Naive thymus-derived CD4-positive, alpha-beta T cell (primary cell): Measurements from ENCODE around the gene AKAP11. TPM values are rescaled to one million over a fixed set of nuclear protein-coding genes. Genes with fewer than 3 reads are reported as not detected.

ENCODE experiments used
- ATAC-seq: fragments of 150-1000 bp; cut with Tn5 transposase; 2 replicates; pipeline ENCODE4 v1.10.0; 2021; ENCODE audit warnings: mild to moderate bottlenecking, moderate library complexity
- CTCF ChIA-PET: fragments of 350-600 bp; sonication (Branson Sonifier 250); formaldehyde crosslinking; loops from one replicate; lab custom pipeline; 2021; ENCODE audit warnings: antibody characterized with exemption; lab: Charles Lee
- POLR2A ChIA-PET: fragments of 350-600 bp; sonication (Branson Sonifier 250); formaldehyde crosslinking; loops from one replicate; lab custom pipeline; 2021; ENCODE audit warnings: antibody characterized with exemption, inconsistent platforms; lab: Charles Lee
- DNase-seq, 9 donors: peaks; one replicate each; pipeline versions ENCODE4 v3.0.0 to v3.0.0-alpha.2; 2020 to 2022; ENCODE audit warnings: mixed read lengths in 1 of 9
- H3K27ac ChIP-seq: one replicate; pipeline ENCODE4 v1.7.0; 2013; ENCODE audit warnings: mild to moderate bottlenecking, low read depth, low read length, moderate library complexity
- H3K27me3 ChIP-seq, 2 donors: one replicate each; pipeline ENCODE4 v1.7.0; 2013; ENCODE audit warnings: low read length in 2 of 2, mild to moderate bottlenecking in 2 of 2, moderate library complexity in 2 of 2; ENCODE audit not compliant: control insufficient read depth in 2 of 2, insufficient read depth in 2 of 2
- H3K36me3 ChIP-seq, 3 experiments: 1 replicate in 2 of 3; 2 replicates in 1 of 3; pipeline ENCODE4 v1.7.0; 2013; ENCODE audit warnings: low read length in 3 of 3, mild to moderate bottlenecking in 3 of 3, moderate library complexity in 1 of 3; ENCODE audit not compliant: insufficient read depth in 3 of 3, control insufficient read depth in 2 of 3
- H3K4me1 ChIP-seq, 2 donors: one replicate each; pipeline ENCODE4 v1.7.0; 2013; ENCODE audit warnings: low read length in 2 of 2, mild to moderate bottlenecking in 2 of 2, moderate library complexity in 1 of 2; ENCODE audit not compliant: control insufficient read depth in 2 of 2, insufficient read depth in 2 of 2
- H3K4me3 ChIP-seq: 2 replicates; pipeline ENCODE4 v1.7.0; 2013; ENCODE audit warnings: mild to moderate bottlenecking, low read length
- H3K9me3 ChIP-seq, 3 experiments: 1 replicate in 2 of 3; 2 replicates in 1 of 3; pipeline ENCODE4 v1.7.0; 2013; ENCODE audit warnings: low read length in 3 of 3; ENCODE audit not compliant: control insufficient read depth in 2 of 3
- H3K27ac Mint-ChIP-seq, 9 donors: one replicate each; pipeline ENCODE4 v1.8.0; 2020 to 2022; ENCODE audit warnings: mixed read lengths in 9 of 9, mild to moderate bottlenecking in 8 of 9, moderate library complexity in 5 of 9, inconsistent platforms in 2 of 9
- H3K27me3 Mint-ChIP-seq, 5 donors: one replicate each; pipeline ENCODE4 v1.8.0; 2021 to 2022; ENCODE audit warnings: mixed read lengths in 5 of 5, mild to moderate bottlenecking in 1 of 5
- H3K36me3 Mint-ChIP-seq, 5 donors: one replicate each; pipeline ENCODE4 v1.8.0; 2020 to 2022; ENCODE audit warnings: mixed read lengths in 5 of 5, mild to moderate bottlenecking in 3 of 5, inconsistent platforms in 1 of 5
- H3K4me1 Mint-ChIP-seq, 7 donors: one replicate each; pipeline ENCODE4 v1.8.0; 2020 to 2022; ENCODE audit warnings: mixed read lengths in 7 of 7, mild to moderate bottlenecking in 3 of 7, inconsistent platforms in 1 of 7
- H3K4me3 Mint-ChIP-seq, 10 donors: one replicate each; pipeline ENCODE4 v1.8.0; 2020 to 2022; ENCODE audit warnings: mild to moderate bottlenecking in 10 of 10, mixed read lengths in 10 of 10, moderate library complexity in 6 of 10, inconsistent platforms in 2 of 10
- H3K9me3 Mint-ChIP-seq, 11 donors: one replicate each; pipeline ENCODE4 v1.8.0; 2020 to 2022; ENCODE audit warnings: mixed read lengths in 11 of 11, mild to moderate bottlenecking in 4 of 11, inconsistent platforms in 1 of 11, moderate library complexity in 1 of 11
- intact Hi-C, 2 donors: fragments of 100-400 bp; cut with micrococcal nuclease; formaldehyde crosslinking; loops; one replicate each; pipeline ENCODE4 v1.15.1; 2023
- polyA plus RNA-seq, 2 donors: library from polyadenylated mRNA; unstranded; fragments of 300-500 nt; fragmentation: Illumina TruSeq; gene quantifications; one replicate each; pipeline ENCODE4 v1.2.3, GENCODE V29; 2021
- total RNA-seq, 6 experiments: library from RNA in 5 of 6; stranded (reverse) in 5 of 6; gene quantifications; 1 replicate in 5 of 6; 2 replicates in 1 of 6; pipeline ENCODE4 v1.2.3 and lab custom pipeline; 2021 to 2026

AKAP11 gene
- total and polyA plus RNA-seq, 7 experiments from 2014 or later, result 2.6 to 42.1 (median 23.5) TPM

DNA sequence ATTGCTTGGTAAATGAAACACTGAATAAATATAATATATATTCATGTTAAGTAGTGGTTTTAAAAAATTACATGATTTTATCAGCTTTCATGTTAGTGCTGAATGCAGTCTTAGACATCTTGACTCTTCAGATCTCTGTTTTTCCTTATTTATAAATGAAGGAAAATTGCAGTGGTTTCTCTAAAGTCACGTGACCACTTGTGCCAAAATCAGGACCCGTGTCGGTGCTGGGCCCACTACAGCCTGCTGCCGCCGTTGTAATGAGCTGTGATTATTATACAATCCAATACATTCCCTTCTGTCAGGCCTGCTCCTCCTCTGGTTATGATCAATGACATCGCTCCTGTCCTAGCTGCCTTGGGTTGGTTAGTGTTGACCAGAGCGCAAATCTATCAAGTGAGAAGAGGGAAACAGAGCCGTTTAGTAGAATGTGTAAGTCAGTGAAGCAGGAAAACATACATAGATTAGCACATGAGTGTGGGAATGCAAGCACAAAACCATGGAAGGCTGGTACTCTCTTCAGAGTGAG is 88.2 kb downstream of the AKAP11 start:
- Mint-ChIP-seq H3K9me3 (peaks cover 0 to 5% (median 0%) of the 10 kb centered on the region in 11 donors), H3K4me3 (no peak overlapping the region), H3K36me3 (peaks cover 0 to 6% (median 0%) of the 10 kb centered on the region in 5 donors), H3K27me3 (no peaks in the 10 kb centered on the region), H3K4me1 (peaks cover 7 to 37% (median 23%) of the 10 kb centered on the region in 7 donors), H3K27ac (no peak overlapping the region)
- H3K27ac ChIP-seq, result no peak overlapping the region
- H3K4me3 ChIP-seq, result no peak overlapping the region
- intact Hi-C loops, result no loop called here
- ChIA-PET CTCF (interaction anchor here (0.6 kb wide), 1 partner anchor 1263 kb away, joined by 3 read pairs; no protein-coding TSS in a partner anchor), POLR2A (no interaction called here)
- ATAC-seq (no peak), DNase-seq (no peak)
- H3K27me3 ChIP-seq, result no peaks in the 10 kb centered on the region
- H3K4me1 ChIP-seq, result peaks cover 12 to 16% of the 10 kb centered on the region in 2 donors
- H3K9me3 ChIP-seq, result no peaks in the 10 kb centered on the region
- no peaks in the 10 kb centered on the region for H3K36me3 ChIP-seq

DNA sequence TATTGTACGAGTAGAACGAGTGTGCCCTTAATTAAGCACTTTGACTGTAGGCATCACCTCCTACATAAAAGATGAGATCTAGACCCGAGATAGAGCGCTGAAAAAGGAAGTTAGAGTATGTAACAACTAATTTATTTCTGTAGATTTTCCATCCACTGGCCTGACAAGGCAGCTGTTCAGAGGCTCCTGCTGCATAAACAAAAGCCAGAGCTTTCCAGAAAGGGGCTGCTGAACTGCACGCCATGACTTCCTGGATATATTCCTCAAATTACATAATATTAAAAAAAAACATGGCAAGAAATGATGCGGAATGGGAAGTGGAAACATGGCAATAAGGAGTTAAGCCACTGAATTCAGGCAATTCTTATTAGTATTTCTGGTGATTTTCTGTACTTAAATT is 89.7 kb downstream of the AKAP11 start:
- H3K4me3 ChIP-seq, result no peak overlapping the region
- H3K36me3 ChIP-seq, result no peaks in the 10 kb centered on the region
- H3K27ac Mint-ChIP-seq, result peak overlapping the region in 1 of 9 donors; percentile 51

DNA sequence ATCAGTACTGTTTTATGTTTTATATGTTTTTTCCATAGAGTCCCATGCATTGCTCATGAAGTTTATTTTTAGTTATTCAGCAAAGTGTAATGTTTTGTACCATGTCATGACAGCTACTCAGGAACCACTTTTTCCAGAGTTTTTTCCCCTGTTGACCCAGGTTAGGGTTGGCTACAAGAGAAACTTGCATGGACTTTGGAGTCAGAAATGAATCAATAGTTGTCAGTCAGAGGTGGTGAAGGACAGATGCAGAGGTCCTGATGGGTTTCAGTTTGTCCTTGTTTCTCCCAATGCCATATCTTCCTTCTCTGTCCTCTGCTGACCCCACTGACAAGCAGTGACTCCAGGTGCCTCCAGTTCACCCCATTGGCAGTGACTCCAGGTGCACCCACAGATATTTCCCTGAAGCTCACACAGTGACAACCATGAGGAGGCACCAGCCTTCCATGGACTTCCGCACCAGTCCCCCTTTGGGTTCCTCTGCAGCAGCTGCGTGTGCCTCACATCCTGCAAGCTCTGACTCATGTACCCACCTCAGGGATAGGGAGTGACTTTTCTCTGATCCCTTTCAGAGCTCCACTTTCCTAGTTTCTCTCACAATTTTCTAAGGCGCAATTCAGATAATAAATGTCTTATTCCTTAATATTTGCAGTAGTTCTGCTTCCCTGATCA is 92.1 kb downstream of the AKAP11 start:
- DNase-seq (no peak), ATAC-seq (no peak)
- no peak overlapping the region for H3K27ac Mint-ChIP-seq
- Histone ChIP-seq H3K36me3 (no peaks in the 10 kb centered on the region), H3K4me1 (peaks cover 0 to 2% of the 10 kb centered on the region in 2 donors), H3K27me3 (no peaks in the 10 kb centered on the region), H3K4me3 (no peak overlapping the region), H3K27ac (no peak overlapping the region), H3K9me3 (no peaks in the 10 kb centered on the region)
- no peaks in the 10 kb centered on the region for H3K9me3 Mint-ChIP-seq
- no peaks in the 10 kb centered on the region for H3K27me3 Mint-ChIP-seq
- H3K4me3 Mint-ChIP-seq, result no peak overlapping the region
- peaks cover 4 to 21% (median 17%) of the 10 kb centered on the region in 7 donors for H3K4me1 Mint-ChIP-seq
- ChIA-PET POLR2A (no interaction called here), CTCF (no interaction called here)
- intact Hi-C loops, result no loop called here
- H3K36me3 Mint-ChIP-seq, result no peaks in the 10 kb centered on the region

More for the DNA sequence above, 89.7 kb downstream of the AKAP11 start:
- DNase-seq, result no peak
- H3K4me1 Mint-ChIP-seq, result peaks cover 0 to 23% (median 9%) of the 10 kb centered on the region in 7 donors
- CTCF ChIA-PET, result no interaction called here
- ATAC-seq, result no peak
- no peaks in the 10 kb centered on the region for H3K27me3 Mint-ChIP-seq
- Histone ChIP-seq H3K27ac (no peak overlapping the region), H3K4me1 (peaks cover 0 to under 1% of the 10 kb centered on the region in 2 donors), H3K27me3 (no peaks in the 10 kb centered on the region), H3K9me3 (no peaks in the 10 kb centered on the region)
- POLR2A ChIA-PET, result no interaction called here
- intact Hi-C loops, result no loop called here
- H3K36me3 Mint-ChIP-seq, result no peaks in the 10 kb centered on the region
- H3K9me3 Mint-ChIP-seq, result no peaks in the 10 kb centered on the region
- H3K4me3 Mint-ChIP-seq, result no peak overlapping the region

DNA sequence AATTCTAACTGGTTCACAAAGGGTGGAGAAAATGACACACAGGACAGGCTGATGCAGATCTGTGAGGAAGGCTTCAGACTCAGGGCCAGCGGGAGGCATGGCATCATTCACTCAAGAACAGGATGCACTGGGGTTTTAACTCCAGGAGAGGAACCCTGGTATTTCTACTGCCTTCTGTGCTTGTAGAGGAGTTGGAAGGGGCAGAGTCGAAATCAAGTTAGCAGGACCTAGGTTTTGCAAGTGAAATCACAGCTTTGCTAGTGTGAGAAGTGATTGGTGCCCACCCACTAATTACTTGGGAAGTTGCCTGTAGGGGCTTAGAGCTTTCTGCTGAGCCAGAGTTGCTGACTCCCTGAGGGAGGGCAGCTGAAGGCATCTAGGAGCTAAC is 92.7 kb downstream of the AKAP11 start:
- H3K9me3 Mint-ChIP-seq, result no peaks in the 10 kb centered on the region
- H3K4me3 ChIP-seq, result no peak overlapping the region
- no peak overlapping the region for H3K4me3 Mint-ChIP-seq
- ChIA-PET POLR2A (no interaction called here), CTCF (no interaction called here)
- H3K4me1 ChIP-seq, result peaks cover 0 to 4% of the 10 kb centered on the region in 2 donors
- H3K36me3 ChIP-seq, result no peaks in the 10 kb centered on the region
- ATAC-seq (no peak), DNase-seq (no peak)
- H3K27me3 ChIP-seq, result no peaks in the 10 kb centered on the region
- intact Hi-C loops, result no loop called here
- no peak overlapping the region for H3K27ac Mint-ChIP-seq
- H3K4me1 Mint-ChIP-seq, result peaks cover 7 to 27% (median 22%) of the 10 kb centered on the region in 7 donors
- H3K27me3 Mint-ChIP-seq, result no peaks in the 10 kb centered on the region
- no peaks in the 10 kb centered on the region for H3K9me3 ChIP-seq
- H3K36me3 Mint-ChIP-seq, result no peaks in the 10 kb centered on the region
- no peak overlapping the region for H3K27ac ChIP-seq

DNA sequence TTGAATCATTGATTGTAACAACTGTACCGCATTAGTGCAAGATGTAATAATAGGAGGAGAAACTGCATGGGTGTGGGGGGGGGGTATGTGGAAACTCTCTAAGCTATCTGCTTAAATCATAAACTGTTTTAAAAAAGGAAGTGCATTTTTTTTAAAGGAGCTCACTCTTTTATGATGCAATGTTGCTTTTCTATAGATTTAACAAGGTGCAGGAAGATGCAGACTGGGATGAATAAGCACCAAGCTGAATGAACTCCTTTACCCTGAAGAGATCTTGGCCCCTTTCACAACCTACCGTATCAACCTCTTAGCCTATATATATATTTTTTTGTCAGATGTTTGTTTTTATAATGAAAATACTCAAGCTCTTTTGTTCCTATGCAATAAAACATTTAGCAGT is 95.9 kb downstream of the AKAP11 start:
- Histone ChIP-seq H3K4me3 (no peak overlapping the region), H3K9me3 (no peaks in the 10 kb centered on the region), H3K27me3 (no peaks in the 10 kb centered on the region), H3K4me1 (peaks cover 0 to 4% of the 10 kb centered on the region in 2 donors), H3K27ac (no peak overlapping the region), H3K36me3 (no peaks in the 10 kb centered on the region)
- peaks cover 0 to 4% (median 0%) of the 10 kb centered on the region in 5 donors for H3K36me3 Mint-ChIP-seq
- peaks cover 0 to 4% (median 0%) of the 10 kb centered on the region in 5 donors for H3K27me3 Mint-ChIP-seq
- no peak overlapping the region for H3K4me3 Mint-ChIP-seq
- intact Hi-C loops, result no loop called here
- ChIA-PET POLR2A (no interaction called here), CTCF (interaction anchor here (0.6 kb wide), 1 partner anchor 18 kb away, joined by 3 read pairs; no protein-coding TSS in a partner anchor)
- peaks cover 0 to 3% (median 0%) of the 10 kb centered on the region in 11 donors for H3K9me3 Mint-ChIP-seq
- H3K4me1 Mint-ChIP-seq, result peaks cover 9 to 40% (median 23%) of the 10 kb centered on the region in 7 donors
- no peak overlapping the region for H3K27ac Mint-ChIP-seq
- no peak for DNase-seq
- ATAC-seq, result peak; percentile 24

DNA sequence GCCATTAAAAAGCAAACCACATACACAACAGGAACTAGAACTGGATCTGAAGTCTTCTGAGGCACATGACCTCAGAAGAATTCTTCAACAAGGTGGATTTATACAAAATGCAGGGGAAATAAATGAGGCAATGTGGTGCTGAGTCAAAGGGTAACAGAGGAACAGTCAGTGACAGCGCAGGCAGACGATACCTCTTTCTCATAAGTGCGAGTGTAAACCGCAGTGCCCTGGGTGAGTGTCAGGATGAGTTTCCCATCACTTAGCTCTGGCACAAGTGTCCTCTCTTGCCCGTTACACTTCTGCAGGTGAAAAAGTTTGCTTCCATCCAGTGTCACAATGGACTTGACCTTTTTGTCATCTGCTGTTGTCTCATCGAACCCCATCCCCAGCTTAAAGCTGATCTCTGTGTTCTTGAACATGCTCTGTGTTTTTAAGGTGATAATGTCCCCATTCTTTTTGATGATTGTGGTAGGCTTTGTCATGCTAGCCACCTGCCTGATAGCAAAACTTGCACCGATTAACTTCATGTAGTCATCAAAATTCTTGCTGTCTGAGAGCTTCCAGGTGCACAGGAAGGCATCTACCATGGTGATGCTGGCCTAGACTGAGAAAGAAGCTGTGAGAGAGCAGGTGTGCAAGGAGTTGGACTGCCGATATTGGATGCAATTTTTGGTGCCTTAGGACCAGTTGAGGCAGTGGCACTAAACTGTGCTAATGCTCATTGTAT is 97.3 kb downstream of the AKAP11 start:
- Mint-ChIP-seq H3K9me3 (peaks cover 0 to 5% (median 0%) of the 10 kb centered on the region in 11 donors), H3K4me3 (peak overlapping the region in 1 of 10 donors; percentile 31)

More for the DNA sequence above, 97.3 kb downstream of the AKAP11 start:
- no peak overlapping the region for H3K4me3 ChIP-seq
- ATAC-seq (no peak), DNase-seq (no peak)
- CTCF ChIA-PET, result interaction anchor here (0.5 to 1.2 kb wide), 2 partner anchors 14 to 109 kb away, joined by 3 read pairs; no protein-coding TSS in a partner anchor
- H3K36me3 Mint-ChIP-seq, result peaks cover 0 to 5% (median 0%) of the 10 kb centered on the region in 5 donors
- peaks cover 0 to 4% of the 10 kb centered on the region in 2 donors for H3K4me1 ChIP-seq
- peaks cover 0 to 4% (median 0%) of the 10 kb centered on the region in 5 donors for H3K27me3 Mint-ChIP-seq
- no peak overlapping the region for H3K27ac Mint-ChIP-seq
- no peaks in the 10 kb centered on the region for H3K27me3 ChIP-seq
- POLR2A ChIA-PET, result no interaction called here
- intact Hi-C loops, result no loop called here
- H3K9me3 ChIP-seq, result no peaks in the 10 kb centered on the region
- H3K27ac ChIP-seq, result no peak overlapping the region
- H3K4me1 Mint-ChIP-seq, result peaks cover 9 to 41% (median 23%) of the 10 kb centered on the region in 7 donors
- no peaks in the 10 kb centered on the region for H3K36me3 ChIP-seq
